GM03348 (cell line): ENCODE measurements around the gene TGFBR1.
"Not testable (repeated sequence)": the region's sequence is repeated elsewhere in the genome, so short reads cannot be mapped to it uniquely, and the experiment has no call there.

Experiments
- DNase-seq: peaks from one replicate; pipeline ENCODE4 v3.0.0; 2012; ENCODE audit warnings: low spot score

The TGFBR1 gene

GRCh38 chr9:99189887-99190596 is 85.1 kb downstream of the TGFBR1 start:
- DNase-seq, result no peak

DNA sequence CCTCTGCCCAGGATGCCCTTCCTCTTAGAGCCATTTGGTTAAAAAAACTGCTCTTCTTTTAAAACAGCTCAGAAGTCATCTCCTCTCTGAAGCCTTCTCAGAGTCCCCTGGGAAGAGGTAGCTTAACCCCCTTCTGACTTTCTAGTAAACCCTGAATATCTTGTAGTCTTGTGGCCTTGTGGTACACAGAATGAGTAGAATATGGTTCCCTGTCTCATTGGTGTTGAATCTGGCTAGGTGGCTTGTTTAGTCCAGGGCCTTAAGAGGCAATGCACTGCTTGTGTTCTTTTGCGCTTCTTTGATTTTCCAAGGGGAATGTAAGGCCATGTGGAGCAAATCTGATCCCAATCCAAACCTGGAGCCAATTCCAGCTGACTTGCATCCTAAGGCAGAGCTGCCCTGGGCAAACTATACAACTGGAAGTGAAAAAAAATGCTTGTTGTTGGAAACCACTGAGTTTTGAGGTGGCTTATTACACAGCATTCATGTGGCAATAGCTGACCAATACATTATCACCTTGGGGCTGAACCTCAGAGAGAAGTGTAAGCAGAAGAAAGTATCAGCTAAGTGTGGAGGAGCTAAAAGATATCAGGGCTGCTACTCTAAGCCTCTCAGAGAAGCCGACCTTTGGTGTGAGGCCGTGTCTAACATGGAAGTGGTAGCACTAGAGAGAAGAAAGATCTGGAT is 85.8 kb downstream of the TGFBR1 start:
- no peak for DNase-seq

GRCh38 chr9:99192786-99193465 is 88.0 kb downstream of the TGFBR1 start:
- DNase-seq, result peak; percentile 30

- DNase-seq, result no peak
Observed at GRCh38 chr9:99193466-99193821, 88.5 kb downstream of the TGFBR1 start.

DNA sequence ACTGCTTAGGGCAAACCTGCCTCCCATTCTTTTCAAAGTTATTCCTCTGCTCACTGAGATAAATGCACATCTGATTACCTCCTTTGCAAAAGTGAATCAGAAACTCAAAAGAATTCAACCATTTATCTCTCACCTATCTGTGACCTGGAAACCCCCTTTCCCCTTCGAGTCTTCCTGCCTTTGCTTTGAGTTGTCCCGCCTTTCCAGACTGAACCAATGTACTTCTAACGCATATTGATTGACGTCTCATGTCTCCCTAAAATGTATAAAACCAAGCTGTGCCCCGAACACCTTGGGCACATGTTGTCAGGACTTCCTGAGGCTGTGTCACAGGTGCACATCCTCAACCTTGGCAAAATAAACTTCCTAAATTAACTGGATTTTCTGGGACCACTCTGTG is 91.6 kb downstream of the TGFBR1 start:
- not testable (repeated sequence) for DNase-seq

DNA sequence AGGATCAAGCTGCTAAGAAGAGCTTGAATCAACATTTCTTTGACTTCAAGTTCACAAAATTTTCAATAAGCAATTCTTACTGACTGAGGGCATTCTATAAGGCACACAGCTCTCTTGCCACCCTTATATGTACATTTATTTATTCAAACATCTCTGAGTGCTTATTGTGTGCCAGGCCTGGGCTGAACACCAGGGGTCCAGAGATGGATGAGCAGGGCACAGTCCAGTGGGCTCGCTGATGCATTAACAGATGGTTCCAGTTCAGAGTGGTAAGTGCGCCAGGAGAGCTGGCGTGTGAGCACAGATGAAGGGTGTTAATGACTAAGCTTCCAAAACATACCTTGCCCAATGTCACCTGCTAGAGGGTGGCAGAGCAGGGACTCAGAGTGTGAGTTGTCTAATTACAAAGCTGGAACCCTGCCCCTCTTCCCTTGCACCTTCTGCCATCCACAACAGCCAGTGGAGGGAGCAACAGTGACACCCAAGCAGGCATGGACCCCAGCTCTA is 92.3 kb downstream of the TGFBR1 start:
- no peak for DNase-seq

DNA sequence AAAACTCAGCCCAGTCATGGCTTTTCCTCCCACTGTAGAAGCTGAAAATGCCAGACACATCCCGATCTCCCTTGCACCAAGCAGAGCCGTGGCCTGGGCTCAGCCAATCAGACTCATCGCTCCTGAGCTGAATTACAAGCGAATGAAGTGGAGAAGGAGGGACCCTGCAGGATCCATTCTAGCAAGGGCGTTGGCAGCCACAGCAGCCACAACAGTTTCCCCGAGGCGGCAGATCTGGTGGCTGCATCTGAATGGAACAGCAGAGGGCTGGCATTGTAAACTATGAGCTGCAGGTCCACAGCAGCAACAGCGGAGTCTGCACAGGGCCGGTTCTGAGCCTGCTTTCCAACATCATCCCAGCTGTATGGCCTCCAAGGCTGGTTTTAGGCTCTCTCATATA is 93.1 kb downstream of the TGFBR1 start:
- DNase-seq, result no peak

DNA sequence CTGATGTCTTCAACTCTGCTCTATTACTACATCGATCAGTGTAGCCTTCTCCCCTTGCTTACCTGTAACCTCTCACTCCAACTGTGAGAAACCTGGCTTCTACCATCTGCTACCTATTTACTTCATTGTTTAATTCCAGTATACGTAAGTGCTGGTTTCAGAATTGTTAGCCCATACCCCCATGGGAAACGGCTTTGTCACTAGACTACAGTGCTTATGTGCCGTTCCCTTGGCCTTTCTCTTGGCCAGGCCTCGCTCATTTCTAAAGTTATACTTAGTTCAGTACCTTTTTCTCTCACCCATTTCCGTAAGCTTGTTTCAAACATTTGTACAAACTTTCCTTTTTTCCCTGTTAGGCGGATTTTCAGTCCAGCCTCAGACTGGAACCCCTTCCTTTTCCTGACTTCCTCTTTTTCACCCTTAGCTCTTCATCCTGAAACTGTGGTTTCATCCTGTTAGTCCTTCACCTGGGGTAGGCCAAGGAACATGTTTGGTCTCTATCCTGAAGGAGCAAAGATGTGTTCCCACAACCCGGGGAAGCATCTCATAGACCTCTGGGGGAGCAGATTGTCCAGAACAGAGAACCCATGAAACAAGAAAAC is 95.1 kb downstream of the TGFBR1 start:
- no peak for DNase-seq

GRCh38 chr9:99201603-99202002 is 96.7 kb downstream of the TGFBR1 start:
- no peak for DNase-seq
